Glutamatergic neuron (in vitro differentiated cells): Measurements from ENCODE around the gene RAB11FIP3. TPM values are rescaled to one million over a fixed set of nuclear protein-coding genes. Genes with fewer than 3 reads are reported as not detected.

Source experiments
- DNase-seq: peaks from one replicate; pipeline ENCODE4 v3.0.0; 2022
- H3K27ac Mint-ChIP-seq: one replicate; pipeline ENCODE4 v1.8.0; 2020; ENCODE audit warnings: mild to moderate bottlenecking, mixed read lengths, inconsistent platforms; ENCODE audit not compliant: unreplicated experiment
- H3K27me3 Mint-ChIP-seq: one replicate; pipeline ENCODE4 v1.8.0; 2020; ENCODE audit warnings: mild to moderate bottlenecking, moderate library complexity, mixed read lengths, inconsistent platforms; ENCODE audit not compliant: unreplicated experiment
- H3K36me3 Mint-ChIP-seq: one replicate; pipeline ENCODE4 v1.8.0; 2020; ENCODE audit warnings: mild to moderate bottlenecking, mixed read lengths, inconsistent platforms; ENCODE audit not compliant: unreplicated experiment
- H3K4me1 Mint-ChIP-seq: one replicate; pipeline ENCODE4 v1.8.0; 2020; ENCODE audit warnings: mild to moderate bottlenecking, low read depth, mixed read lengths, inconsistent platforms; ENCODE audit not compliant: unreplicated experiment
- H3K4me3 Mint-ChIP-seq: one replicate; pipeline ENCODE4 v1.8.0; 2020; ENCODE audit warnings: mild to moderate bottlenecking, mixed read lengths, inconsistent platforms; ENCODE audit not compliant: unreplicated experiment
- H3K9me3 Mint-ChIP-seq: one replicate; pipeline ENCODE4 v1.8.0; 2020; ENCODE audit warnings: mild to moderate bottlenecking, moderate library complexity, mixed read lengths, inconsistent platforms; ENCODE audit not compliant: unreplicated experiment
- total RNA-seq: library from RNA; stranded (reverse); fragmentation: NEBNext Ultra II Directional; extraction: Animal tissue kit (Norgen Biotek cat#: 25700); gene quantifications from one replicate; pipeline ENCODE4 v1.2.1, GENCODE V29; 2021; ENCODE audit not compliant: unreplicated experiment
- TF ChIP-seq, protein P1 (sequence below): fragments of 200-600 bp; sonication (generic); IDR thresholded peaks from one replicate; pipeline ENCODE4 v1.5.0; 2021; ENCODE audit not compliant: partially characterized antibody, unreplicated experiment

RAB11FIP3 gene
- total RNA-seq, 1 donor from 2014 or later, result 103 TPM

DNA sequence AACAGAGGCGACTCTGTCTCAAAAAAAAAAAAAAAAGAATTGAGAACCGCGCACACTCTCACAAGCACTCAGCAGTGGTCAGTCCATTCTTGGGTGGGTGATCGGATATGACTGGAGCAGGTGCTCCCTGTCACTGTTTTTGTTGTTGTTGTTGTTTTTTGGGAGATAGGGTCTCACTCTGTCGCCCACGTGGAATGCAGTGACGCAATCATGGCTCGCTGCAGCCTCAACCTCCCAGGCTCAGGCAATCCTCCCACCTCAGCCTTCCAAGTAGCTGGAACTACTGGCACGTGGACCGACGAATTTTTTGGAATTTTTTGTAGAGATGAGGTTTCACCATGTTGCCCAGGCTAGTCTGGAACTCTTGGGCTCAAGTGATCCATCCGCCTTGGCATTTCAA is 30.0 kb downstream of the RAB11FIP3 start:
- TF ChIP-seq, protein P1, sequence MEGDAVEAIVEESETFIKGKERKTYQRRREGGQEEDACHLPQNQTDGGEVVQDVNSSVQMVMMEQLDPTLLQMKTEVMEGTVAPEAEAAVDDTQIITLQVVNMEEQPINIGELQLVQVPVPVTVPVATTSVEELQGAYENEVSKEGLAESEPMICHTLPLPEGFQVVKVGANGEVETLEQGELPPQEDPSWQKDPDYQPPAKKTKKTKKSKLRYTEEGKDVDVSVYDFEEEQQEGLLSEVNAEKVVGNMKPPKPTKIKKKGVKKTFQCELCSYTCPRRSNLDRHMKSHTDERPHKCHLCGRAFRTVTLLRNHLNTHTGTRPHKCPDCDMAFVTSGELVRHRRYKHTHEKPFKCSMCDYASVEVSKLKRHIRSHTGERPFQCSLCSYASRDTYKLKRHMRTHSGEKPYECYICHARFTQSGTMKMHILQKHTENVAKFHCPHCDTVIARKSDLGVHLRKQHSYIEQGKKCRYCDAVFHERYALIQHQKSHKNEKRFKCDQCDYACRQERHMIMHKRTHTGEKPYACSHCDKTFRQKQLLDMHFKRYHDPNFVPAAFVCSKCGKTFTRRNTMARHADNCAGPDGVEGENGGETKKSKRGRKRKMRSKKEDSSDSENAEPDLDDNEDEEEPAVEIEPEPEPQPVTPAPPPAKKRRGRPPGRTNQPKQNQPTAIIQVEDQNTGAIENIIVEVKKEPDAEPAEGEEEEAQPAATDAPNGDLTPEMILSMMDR, result no peak
- peaks cover 6% of the 10 kb centered on the region for H3K27me3 Mint-ChIP-seq
- H3K4me3 Mint-ChIP-seq, result no peak overlapping the region
- H3K9me3 Mint-ChIP-seq, result peaks cover 6% of the 10 kb centered on the region
- H3K4me1 Mint-ChIP-seq, result peaks cover 14% of the 10 kb centered on the region
- H3K27ac Mint-ChIP-seq, result no peak overlapping the region
- H3K36me3 Mint-ChIP-seq, result no peaks in the 10 kb centered on the region
- no peak for DNase-seq

DNA sequence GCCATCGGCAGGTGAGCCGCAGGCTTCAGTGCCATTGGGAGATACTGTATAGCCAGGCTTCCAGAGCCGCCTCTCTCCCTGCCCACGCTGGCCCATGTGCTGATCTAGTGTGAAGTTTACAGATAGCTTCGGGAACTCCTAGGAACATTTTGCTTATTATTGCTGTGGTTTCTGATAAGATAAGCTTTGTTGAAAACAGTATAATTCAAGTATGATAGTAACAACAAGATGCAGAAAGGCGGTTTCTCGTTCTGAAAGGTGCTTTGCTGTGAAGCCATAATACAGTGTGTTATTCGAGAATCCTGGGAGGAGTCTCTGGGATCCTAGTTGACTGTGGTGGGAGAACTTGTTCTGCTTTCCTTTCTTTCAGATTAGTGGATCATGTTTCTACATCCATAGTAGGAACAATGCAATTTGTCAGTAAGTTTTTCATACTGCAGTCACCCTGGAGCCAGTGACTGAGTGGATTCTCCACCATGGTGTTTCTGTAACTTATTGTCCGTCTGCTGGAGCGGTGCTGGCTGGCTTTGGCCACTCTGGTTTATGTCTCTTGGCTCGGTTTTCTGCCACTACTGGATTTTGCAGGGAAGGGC is 31.5 kb downstream of the RAB11FIP3 start:
- TF ChIP-seq, protein P1, result no peak

DNA sequence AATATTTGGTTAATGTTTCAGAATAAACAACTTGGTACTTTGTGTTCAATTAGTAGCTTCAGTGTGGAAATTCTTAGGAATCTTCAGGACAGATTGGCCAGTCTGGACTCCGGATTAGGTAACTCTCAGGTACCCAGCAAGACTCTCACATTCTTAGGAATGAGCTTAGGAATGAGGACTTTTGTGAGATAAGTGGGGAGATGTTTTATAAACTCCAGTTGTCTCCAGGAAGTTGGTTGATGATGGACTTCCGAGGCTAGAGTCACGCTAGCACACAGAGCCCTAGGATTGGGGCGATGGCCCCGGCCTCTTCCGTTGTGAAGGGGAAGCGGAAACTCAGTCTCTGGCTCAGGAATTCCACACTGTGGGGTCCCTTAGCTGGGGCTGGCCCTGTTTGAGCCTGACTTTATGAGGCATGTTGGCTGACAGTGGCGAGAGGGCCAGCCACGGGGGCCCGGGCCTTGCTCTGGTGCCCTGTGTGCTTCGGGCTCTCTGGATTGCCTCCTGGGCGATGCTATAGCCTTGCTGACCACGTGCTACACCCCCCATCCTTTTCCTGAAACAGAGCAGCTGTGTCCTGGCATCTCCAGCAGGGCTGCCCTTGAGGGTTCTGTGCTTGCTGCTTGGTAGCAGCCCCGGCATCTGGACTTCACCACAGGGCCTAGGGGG is 32.4 kb downstream of the RAB11FIP3 start:
- Mint-ChIP-seq H3K4me3 (no peak overlapping the region), H3K4me1 (peaks cover 11% of the 10 kb centered on the region), H3K36me3 (no peaks in the 10 kb centered on the region), H3K27me3 (peaks cover 6% of the 10 kb centered on the region), H3K9me3 (peaks cover 7% of the 10 kb centered on the region), H3K27ac (no peak overlapping the region)
- DNase-seq, result peak; percentile 45
- TF ChIP-seq, protein P1, result no peak

More for the DNA sequence above, 31.5 kb downstream of the RAB11FIP3 start:
- no peaks in the 10 kb centered on the region for H3K36me3 Mint-ChIP-seq
- peak overlapping the region; percentile 30 for H3K27ac Mint-ChIP-seq
- DNase-seq, result no peak
- peak overlapping the region; percentile 47 for H3K4me3 Mint-ChIP-seq
- H3K4me1 Mint-ChIP-seq, result peaks cover 11% of the 10 kb centered on the region
- H3K9me3 Mint-ChIP-seq, result peaks cover 5% of the 10 kb centered on the region
- peaks cover 6% of the 10 kb centered on the region for H3K27me3 Mint-ChIP-seq

DNA sequence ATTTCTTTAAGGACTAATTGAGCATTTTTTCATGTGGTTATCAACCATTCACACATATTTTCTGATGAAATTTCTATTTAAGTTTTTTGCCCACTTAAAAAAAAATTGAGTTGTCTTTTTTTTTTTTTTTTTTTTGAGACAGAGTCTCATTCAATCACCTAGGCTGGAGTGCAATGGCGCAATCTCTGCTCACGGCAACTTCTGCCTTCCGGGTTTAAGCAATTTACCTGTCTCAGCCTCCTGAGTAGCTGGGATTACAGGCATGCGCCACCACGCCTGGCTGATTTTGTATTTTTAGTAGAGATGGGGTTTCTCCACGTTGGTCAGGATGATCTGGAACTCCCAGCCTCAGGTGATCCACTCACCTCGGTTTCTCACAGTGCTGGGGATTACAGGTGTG is 34.3 kb downstream of the RAB11FIP3 start:
- TF ChIP-seq, protein P1, result no peak
- DNase-seq, result no peak
- Mint-ChIP-seq H3K36me3 (no peaks in the 10 kb centered on the region), H3K4me1 (peaks cover 14% of the 10 kb centered on the region), H3K27me3 (peaks cover 4% of the 10 kb centered on the region), H3K9me3 (peaks cover 9% of the 10 kb centered on the region), H3K27ac (no peak overlapping the region), H3K4me3 (no peak overlapping the region)

DNA sequence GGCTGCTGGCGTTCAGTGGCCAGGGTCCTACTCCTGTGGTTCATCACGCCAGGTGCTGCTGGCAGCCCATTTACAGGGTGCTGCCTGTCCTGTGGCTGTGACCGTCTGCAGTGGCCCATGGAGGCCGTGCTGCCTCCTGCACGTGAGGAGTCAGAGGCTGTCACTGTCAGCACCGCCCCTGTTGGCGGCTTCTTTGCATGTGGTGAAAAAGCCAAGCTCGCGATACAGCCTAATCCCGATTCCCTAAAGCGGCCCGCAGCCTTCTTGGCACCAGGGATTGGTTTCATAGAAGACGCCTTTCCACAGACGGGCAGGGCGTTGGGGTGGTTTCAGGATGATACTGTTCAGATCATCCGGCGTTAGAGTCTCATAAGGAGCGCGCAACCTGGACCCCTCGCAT is 35.3 kb downstream of the RAB11FIP3 start:
- Mint-ChIP-seq H3K9me3 (peaks cover 14% of the 10 kb centered on the region), H3K4me1 (peaks cover 20% of the 10 kb centered on the region), H3K27ac (no peak overlapping the region), H3K27me3 (peaks cover 8% of the 10 kb centered on the region), H3K36me3 (no peaks in the 10 kb centered on the region), H3K4me3 (no peak overlapping the region)
- TF ChIP-seq, protein P1, result no peak
- DNase-seq, result no peak
